ENCODE measurements around the gene UBXN4. TPM values are rescaled to one million over a fixed set of nuclear protein-coding genes. Genes with fewer than 3 reads are reported as not detected.

Gene UBXN4
- total RNA-seq, 2 donors from 2014 or later, result 106 to 117 TPM

DNA sequence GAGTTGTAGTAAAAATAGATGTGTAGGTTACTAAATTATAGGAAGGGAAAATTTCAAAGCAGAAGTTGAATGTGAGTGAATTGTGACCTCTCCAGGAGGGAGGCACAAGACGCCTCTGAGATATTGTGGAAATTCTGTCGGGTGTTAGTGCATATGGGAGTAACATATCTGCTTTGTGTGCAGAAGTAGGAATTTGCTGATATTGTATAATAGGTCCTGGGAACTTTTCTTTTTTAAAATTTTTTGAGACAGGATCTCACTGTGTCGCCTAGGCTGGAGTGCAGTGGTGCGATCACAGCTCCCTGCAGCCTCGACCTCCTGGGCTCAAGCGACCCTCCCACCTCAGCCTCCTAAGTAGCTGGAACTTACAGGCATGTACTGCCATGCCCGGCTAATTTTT lies 34.7 kb downstream of the UBXN4 start:
- H3K9ac ChIP-seq (ENCODE audit: low read depth in 2 of 2, low read length in 2 of 2), result no peak overlapping the region
- intact Hi-C loops (cut with DNase I), result loop anchor here (10.0 kb wide), 1 partner anchor 612 kb away; no protein-coding TSS in a partner anchor
- H3K27me3 ChIP-seq, result no peaks in the 10 kb centered on the region
- TF ChIP-seq, protein P1, sequence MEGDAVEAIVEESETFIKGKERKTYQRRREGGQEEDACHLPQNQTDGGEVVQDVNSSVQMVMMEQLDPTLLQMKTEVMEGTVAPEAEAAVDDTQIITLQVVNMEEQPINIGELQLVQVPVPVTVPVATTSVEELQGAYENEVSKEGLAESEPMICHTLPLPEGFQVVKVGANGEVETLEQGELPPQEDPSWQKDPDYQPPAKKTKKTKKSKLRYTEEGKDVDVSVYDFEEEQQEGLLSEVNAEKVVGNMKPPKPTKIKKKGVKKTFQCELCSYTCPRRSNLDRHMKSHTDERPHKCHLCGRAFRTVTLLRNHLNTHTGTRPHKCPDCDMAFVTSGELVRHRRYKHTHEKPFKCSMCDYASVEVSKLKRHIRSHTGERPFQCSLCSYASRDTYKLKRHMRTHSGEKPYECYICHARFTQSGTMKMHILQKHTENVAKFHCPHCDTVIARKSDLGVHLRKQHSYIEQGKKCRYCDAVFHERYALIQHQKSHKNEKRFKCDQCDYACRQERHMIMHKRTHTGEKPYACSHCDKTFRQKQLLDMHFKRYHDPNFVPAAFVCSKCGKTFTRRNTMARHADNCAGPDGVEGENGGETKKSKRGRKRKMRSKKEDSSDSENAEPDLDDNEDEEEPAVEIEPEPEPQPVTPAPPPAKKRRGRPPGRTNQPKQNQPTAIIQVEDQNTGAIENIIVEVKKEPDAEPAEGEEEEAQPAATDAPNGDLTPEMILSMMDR (IDR thresholded peaks at IDR 0.05), result no peak
- H3K9me3 ChIP-seq, result no peaks in the 10 kb centered on the region
- H3K36me3 ChIP-seq, result peaks cover 19% of the 10 kb centered on the region
- H3K27ac ChIP-seq, result no peak overlapping the region
- no peak for DNase-seq
- no peak overlapping the region for H3K4me3 ChIP-seq
- no peaks in the 10 kb centered on the region for H3K4me1 ChIP-seq

DNA sequence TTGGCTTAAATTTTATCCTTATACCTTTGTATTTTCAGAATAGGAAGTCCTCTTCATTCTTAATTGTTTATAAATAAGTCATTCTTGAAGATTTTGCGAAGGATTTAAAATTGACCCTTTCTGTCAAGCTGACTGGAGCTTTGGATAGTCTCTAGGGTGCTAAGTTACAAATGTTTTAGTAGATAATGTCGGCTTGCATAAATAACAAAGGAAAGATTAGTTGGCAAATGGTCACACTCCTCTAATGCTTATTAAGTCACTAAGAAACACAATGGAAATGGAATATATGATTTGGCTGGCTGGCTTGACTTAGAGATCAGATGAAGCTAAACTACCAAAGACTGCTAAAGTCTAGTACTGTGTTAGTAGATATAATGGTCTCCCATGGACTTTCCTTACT lies 40.6 kb downstream of the UBXN4 start:
- TF ChIP-seq, protein P1 (IDR thresholded peaks at IDR 0.05), result no peak
- Histone ChIP-seq H3K27me3 (no peaks in the 10 kb centered on the region), H3K9ac (ENCODE audit: low read depth in 2 of 2, low read length in 2 of 2) (no peak overlapping the region), H3K4me3 (no peak overlapping the region), H3K27ac (no peak overlapping the region), H3K4me1 (no peaks in the 10 kb centered on the region), H3K9me3 (no peaks in the 10 kb centered on the region), H3K36me3 (peaks cover 20% of the 10 kb centered on the region)
- DNase-seq, result no peak
- intact Hi-C loops (cut with DNase I), result no loop called here

DNA sequence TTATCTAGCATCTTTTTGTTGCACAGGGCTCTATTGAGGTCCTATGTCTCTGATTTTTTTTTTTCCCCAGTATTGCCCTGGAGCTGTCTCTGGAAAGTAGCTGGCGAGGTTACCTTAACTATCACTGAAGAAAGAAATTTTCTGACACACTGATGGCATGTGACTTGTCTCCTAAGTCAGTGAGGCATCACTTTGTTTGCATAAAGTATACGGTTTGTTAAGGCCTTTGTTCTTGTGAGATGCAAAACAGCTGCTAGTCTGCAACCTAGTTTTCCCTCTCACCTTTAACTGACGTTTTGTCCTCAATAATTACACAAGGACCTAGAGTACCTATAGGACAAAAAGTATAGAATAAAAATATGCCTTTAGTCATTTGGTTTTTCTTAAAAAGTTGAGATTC lies 41.8 kb downstream of the UBXN4 start:
- Histone ChIP-seq H3K9me3 (no peaks in the 10 kb centered on the region), H3K27me3 (no peaks in the 10 kb centered on the region), H3K9ac (ENCODE audit: low read depth in 2 of 2, low read length in 2 of 2) (no peak overlapping the region), H3K4me1 (no peaks in the 10 kb centered on the region), H3K27ac (no peak overlapping the region), H3K4me3 (no peak overlapping the region), H3K36me3 (peaks cover 19% of the 10 kb centered on the region)
- intact Hi-C loops (cut with DNase I), result no loop called here
- no peak for DNase-seq
- TF ChIP-seq, protein P1 (IDR thresholded peaks at IDR 0.05), result no peak

DNA sequence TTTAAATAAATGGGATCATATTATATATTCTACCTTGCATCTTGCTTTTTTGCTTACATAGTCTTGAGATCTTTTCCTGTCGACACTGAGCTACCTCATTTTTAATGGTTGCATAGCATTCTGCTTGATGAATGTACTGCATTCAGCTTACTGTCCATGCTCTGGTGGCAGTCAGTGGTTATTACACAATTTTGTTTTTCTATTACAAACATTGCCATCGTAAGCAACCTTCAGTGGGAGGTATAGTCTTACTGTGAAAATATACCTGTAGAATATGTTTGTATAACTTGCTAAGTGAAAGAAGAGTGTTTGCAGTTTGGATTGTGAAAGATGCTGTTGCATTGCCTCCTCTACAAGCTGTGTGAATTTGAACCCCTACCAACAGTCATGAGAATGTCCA lies 43.4 kb downstream of the UBXN4 start:
- Histone ChIP-seq H3K4me3 (no peak overlapping the region), H3K4me1 (no peaks in the 10 kb centered on the region), H3K36me3 (peaks cover 8% of the 10 kb centered on the region), H3K27me3 (no peaks in the 10 kb centered on the region), H3K27ac (no peak overlapping the region), H3K9me3 (no peaks in the 10 kb centered on the region), H3K9ac (ENCODE audit: low read depth in 2 of 2, low read length in 2 of 2) (no peak overlapping the region)
- no peak for DNase-seq
- TF ChIP-seq, protein P1 (IDR thresholded peaks at IDR 0.05), result no peak
- intact Hi-C loops (cut with DNase I), result no loop called here

DNA sequence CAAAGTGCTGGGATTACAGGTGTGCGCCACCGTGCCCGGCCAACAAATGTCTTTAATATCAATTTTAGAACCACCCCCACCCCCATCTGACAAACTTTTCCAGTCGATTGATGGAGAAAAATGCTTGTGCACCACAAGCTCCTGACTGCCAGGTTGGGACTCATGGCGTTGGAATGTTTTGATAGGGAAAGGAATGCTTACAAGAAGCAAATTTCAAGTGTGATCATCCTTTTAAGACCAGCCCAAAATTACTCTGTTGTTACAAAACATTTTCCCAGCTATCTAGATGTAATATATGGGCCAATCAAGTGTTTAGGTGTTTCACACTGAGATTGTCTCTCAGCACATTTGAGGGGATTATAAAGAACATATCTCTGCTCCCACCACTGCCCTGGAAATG lies 45.2 kb downstream of the UBXN4 start:
- Histone ChIP-seq H3K27me3 (no peaks in the 10 kb centered on the region), H3K4me3 (no peak overlapping the region), H3K27ac (no peak overlapping the region), H3K9me3 (no peaks in the 10 kb centered on the region), H3K4me1 (no peaks in the 10 kb centered on the region), H3K36me3 (peaks cover 8% of the 10 kb centered on the region), H3K9ac (ENCODE audit: low read depth in 2 of 2, low read length in 2 of 2) (no peak overlapping the region)
- intact Hi-C loops (cut with DNase I), result no loop called here
- TF ChIP-seq, protein P1 (IDR thresholded peaks at IDR 0.05), result no peak
- DNase-seq, result no peak
